ENCODE results near the gene LPO.

DNA sequence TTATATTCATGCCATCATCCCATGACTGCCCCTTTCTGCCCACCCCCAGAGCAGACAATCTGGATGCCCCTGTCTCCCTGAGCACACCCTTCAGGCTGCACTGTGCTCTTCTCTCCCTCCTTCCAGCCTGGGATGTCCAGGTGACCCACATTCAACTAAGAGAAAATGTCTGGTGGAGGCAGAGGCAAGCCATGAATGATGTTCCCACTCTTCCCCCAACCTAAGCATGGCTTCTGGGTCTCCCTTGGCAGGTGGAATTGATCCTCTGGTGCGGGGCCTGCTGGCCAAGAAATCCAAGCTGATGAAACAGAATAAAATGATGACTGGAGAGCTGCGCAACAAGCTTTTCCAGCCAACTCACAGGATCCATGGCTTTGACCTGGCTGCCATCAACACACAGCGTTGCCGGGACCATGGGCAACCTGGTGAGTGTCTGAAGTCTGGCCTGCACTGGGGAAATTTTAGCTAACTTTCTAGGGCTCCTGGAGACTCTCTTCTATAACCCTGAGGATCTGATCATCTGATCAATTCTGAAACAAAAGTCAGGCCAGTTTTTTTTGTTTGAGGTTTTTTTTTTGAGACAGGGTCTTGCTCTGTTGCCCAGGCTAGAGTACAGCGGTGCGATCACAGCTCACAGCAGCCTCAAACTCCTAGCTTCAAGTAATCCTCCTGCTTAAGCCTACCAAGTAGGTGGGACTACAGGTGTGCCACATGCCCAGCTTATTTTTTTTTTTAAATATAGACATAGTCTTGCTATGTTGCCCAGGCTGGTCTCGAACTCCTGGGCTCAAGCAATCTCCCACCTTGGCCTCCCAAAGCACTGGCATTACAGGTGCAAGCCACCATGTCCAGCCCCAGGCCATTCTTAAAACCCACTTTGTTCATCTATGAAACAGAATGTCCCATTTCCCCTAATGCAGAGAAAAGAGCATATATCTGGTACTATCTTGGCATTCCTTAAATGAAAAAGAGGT is 27.8 kb downstream of the LPO start:
- TF ChIP-seq POLR2AphosphoS5 (IDR thresholded peaks at IDR 0.05; ENCODE audit: low read depth, low read length) = no peak
- TF ChIP-seq, protein P1, sequence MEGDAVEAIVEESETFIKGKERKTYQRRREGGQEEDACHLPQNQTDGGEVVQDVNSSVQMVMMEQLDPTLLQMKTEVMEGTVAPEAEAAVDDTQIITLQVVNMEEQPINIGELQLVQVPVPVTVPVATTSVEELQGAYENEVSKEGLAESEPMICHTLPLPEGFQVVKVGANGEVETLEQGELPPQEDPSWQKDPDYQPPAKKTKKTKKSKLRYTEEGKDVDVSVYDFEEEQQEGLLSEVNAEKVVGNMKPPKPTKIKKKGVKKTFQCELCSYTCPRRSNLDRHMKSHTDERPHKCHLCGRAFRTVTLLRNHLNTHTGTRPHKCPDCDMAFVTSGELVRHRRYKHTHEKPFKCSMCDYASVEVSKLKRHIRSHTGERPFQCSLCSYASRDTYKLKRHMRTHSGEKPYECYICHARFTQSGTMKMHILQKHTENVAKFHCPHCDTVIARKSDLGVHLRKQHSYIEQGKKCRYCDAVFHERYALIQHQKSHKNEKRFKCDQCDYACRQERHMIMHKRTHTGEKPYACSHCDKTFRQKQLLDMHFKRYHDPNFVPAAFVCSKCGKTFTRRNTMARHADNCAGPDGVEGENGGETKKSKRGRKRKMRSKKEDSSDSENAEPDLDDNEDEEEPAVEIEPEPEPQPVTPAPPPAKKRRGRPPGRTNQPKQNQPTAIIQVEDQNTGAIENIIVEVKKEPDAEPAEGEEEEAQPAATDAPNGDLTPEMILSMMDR (IDR thresholded peaks at IDR 0.05) = no peak

Measured in Panc1 (cell line).